ENCODE measurements around the gene GDF10.

The GDF10 gene

DNA sequence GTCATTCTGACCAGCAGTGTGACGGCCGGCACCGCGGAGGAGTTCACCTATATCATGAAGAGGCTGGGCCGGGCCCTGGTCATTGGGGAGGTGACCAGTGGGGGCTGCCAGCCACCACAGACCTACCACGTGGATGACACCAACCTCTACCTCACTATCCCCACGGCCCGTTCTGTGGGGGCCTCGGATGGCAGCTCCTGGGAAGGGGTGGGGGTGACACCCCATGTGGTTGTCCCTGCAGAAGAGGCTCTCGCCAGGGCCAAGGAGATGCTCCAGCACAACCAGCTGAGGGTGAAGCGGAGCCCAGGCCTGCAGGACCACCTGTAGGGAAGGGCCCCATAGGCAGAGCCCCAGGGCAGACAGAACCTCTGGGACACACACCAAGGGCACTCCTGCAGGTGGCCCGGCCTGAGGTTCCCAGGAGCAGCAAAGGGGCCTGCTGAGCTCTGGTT lies 57.2 kb downstream of the GDF10 start:
- TF ChIP-seq GLIS3 (CRISPR knock-in tag; IDR thresholded peaks at IDR 0.05) (no peak), ZC3H10 (CRISPR knock-in tag; IDR thresholded peaks at IDR 0.05) (no peak), POU6F1 (CRISPR knock-in tag; IDR thresholded peaks at IDR 0.05; ENCODE audit: borderline replicate concordance, low read depth) (no peak), ZNF70 (CRISPR knock-in tag; IDR thresholded peaks at IDR 0.05) (no peak), ZFP3 (CRISPR knock-in tag; IDR thresholded peaks at IDR 0.05) (no peak), TOX (CRISPR knock-in tag; IDR thresholded peaks at IDR 0.05; ENCODE audit: borderline replicate concordance) (no peak), TCF4 (CRISPR knock-in tag; IDR thresholded peaks at IDR 0.05; ENCODE audit: borderline replicate concordance) (no peak), PPARA (CRISPR knock-in tag; IDR thresholded peaks at IDR 0.05; ENCODE audit: borderline replicate concordance) (no peak), SNAI2 (CRISPR knock-in tag; IDR thresholded peaks at IDR 0.05) (no peak), OSR1 (CRISPR knock-in tag; IDR thresholded peaks at IDR 0.05) (no peak), ZFP30 (CRISPR knock-in tag; IDR thresholded peaks at IDR 0.05) (no peak), CSDC2 (CRISPR knock-in tag; IDR thresholded peaks at IDR 0.05) (no peak), RARB (CRISPR knock-in tag; IDR thresholded peaks at IDR 0.05) (no peak), ESRRG (CRISPR knock-in tag; IDR thresholded peaks at IDR 0.05) (no peak)
- TF ChIP-seq, protein P1, sequence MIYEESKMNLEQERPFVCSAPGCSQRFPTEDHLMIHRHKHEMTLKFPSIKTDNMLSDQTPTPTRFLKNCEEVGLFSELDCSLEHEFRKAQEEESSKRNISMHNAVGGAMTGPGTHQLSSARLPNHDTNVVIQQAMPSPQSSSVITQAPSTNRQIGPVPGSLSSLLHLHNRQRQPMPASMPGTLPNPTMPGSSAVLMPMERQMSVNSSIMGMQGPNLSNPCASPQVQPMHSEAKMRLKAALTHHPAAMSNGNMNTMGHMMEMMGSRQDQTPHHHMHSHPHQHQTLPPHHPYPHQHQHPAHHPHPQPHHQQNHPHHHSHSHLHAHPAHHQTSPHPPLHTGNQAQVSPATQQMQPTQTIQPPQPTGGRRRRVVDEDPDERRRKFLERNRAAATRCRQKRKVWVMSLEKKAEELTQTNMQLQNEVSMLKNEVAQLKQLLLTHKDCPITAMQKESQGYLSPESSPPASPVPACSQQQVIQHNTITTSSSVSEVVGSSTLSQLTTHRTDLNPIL (CRISPR knock-in tag; IDR thresholded peaks at IDR 0.05; ENCODE audit: low read depth), result no peak
- TF ChIP-seq, protein P2, sequence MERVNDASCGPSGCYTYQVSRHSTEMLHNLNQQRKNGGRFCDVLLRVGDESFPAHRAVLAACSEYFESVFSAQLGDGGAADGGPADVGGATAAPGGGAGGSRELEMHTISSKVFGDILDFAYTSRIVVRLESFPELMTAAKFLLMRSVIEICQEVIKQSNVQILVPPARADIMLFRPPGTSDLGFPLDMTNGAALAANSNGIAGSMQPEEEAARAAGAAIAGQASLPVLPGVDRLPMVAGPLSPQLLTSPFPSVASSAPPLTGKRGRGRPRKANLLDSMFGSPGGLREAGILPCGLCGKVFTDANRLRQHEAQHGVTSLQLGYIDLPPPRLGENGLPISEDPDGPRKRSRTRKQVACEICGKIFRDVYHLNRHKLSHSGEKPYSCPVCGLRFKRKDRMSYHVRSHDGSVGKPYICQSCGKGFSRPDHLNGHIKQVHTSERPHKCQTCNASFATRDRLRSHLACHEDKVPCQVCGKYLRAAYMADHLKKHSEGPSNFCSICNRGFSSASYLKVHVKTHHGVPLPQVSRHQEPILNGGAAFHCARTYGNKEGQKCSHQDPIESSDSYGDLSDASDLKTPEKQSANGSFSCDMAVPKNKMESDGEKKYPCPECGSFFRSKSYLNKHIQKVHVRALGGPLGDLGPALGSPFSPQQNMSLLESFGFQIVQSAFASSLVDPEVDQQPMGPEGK (CRISPR knock-in tag; IDR thresholded peaks at IDR 0.05; ENCODE audit: borderline replicate concordance), result no peak
- no peak for ATAC-seq

GRCh38 chr10:47357911-47358310 lies 57.9 kb downstream of the GDF10 start:
- TF ChIP-seq ZNF70 (CRISPR knock-in tag; IDR thresholded peaks at IDR 0.05), result no peak
- TF ChIP-seq ESRRG (CRISPR knock-in tag; IDR thresholded peaks at IDR 0.05), result no peak
- TF ChIP-seq ZFP3 (CRISPR knock-in tag; IDR thresholded peaks at IDR 0.05), result no peak
- no peak for TF ChIP-seq TCF4 (CRISPR knock-in tag; IDR thresholded peaks at IDR 0.05; ENCODE audit: borderline replicate concordance)
- ATAC-seq, result no peak

- TF ChIP-seq CSRNP3 (CRISPR knock-in tag; IDR thresholded peaks at IDR 0.05) (no peak), ZFP3 (CRISPR knock-in tag; IDR thresholded peaks at IDR 0.05) (no peak), TOX (CRISPR knock-in tag; IDR thresholded peaks at IDR 0.05; ENCODE audit: borderline replicate concordance) (no peak), TCF4 (CRISPR knock-in tag; IDR thresholded peaks at IDR 0.05; ENCODE audit: borderline replicate concordance) (no peak), BACH2 (CRISPR knock-in tag; IDR thresholded peaks at IDR 0.05; ENCODE audit: borderline replicate concordance) (no peak), SNAI2 (CRISPR knock-in tag; IDR thresholded peaks at IDR 0.05) (no peak), ARNTL (CRISPR knock-in tag; IDR thresholded peaks at IDR 0.05; ENCODE audit: borderline replicate concordance, low read depth) (no peak)
- TF ChIP-seq, protein P3, sequence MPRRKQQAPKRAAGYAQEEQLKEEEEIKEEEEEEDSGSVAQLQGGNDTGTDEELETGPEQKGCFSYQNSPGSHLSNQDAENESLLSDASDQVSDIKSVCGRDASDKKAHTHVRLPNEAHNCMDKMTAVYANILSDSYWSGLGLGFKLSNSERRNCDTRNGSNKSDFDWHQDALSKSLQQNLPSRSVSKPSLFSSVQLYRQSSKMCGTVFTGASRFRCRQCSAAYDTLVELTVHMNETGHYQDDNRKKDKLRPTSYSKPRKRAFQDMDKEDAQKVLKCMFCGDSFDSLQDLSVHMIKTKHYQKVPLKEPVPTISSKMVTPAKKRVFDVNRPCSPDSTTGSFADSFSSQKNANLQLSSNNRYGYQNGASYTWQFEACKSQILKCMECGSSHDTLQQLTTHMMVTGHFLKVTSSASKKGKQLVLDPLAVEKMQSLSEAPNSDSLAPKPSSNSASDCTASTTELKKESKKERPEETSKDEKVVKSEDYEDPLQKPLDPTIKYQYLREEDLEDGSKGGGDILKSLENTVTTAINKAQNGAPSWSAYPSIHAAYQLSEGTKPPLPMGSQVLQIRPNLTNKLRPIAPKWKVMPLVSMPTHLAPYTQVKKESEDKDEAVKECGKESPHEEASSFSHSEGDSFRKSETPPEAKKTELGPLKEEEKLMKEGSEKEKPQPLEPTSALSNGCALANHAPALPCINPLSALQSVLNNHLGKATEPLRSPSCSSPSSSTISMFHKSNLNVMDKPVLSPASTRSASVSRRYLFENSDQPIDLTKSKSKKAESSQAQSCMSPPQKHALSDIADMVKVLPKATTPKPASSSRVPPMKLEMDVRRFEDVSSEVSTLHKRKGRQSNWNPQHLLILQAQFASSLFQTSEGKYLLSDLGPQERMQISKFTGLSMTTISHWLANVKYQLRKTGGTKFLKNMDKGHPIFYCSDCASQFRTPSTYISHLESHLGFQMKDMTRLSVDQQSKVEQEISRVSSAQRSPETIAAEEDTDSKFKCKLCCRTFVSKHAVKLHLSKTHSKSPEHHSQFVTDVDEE (CRISPR knock-in tag; IDR thresholded peaks at IDR 0.05), result no peak
- no peak for ATAC-seq
Measured at GRCh38 chr10:47358457-47358856, 58.5 kb downstream of the GDF10 start.
